ENCODE measurements around the gene ACE2.

Gene ACE2

GRCh38 chrX:15512401-15512965 lies 88.3 kb downstream of the ACE2 start:
- no peak overlapping the region for H3K4me3 ChIP-seq (ENCODE audit: low read depth, low read length)
- no peak for TF ChIP-seq CTCF (IDR thresholded peaks at IDR 0.05; ENCODE audit: insufficient read depth, low read length, missing control alignments)
- ChIA-PET CTCF (interaction anchor here (1.0 kb wide), 1 partner anchor 162 kb away, joined by 7 read pairs; no protein-coding TSS in a partner anchor), POLR2A (no interaction called here)
- DNase-seq (ENCODE audit: low read depth, low spot score) = no peak

GRCh38 chrX:15511563-15511962 lies 89.2 kb downstream of the ACE2 start:
- POLR2A ChIA-PET = no interaction called here
- no peak for DNase-seq (ENCODE audit: low read depth, low spot score)
- H3K4me3 ChIP-seq (ENCODE audit: low read depth, low read length) = no peak overlapping the region
- TF ChIP-seq CTCF (IDR thresholded peaks at IDR 0.05; ENCODE audit: insufficient read depth, low read length, missing control alignments) = no peak
- CTCF ChIA-PET = no interaction called here

All from AG04449 (cell line).